Activated T-helper 17 cell treated with anti-CD3 and anti-CD28 coated beads, Interleukin-2, amount 50 U/mL, for 72 hours (primary cell): ENCODE measurements around the gene DAND5. TPM values are rescaled to one million over a fixed set of nuclear protein-coding genes. Genes with fewer than 3 reads are reported as not detected.
"Not testable (repeated sequence)": the region's sequence is repeated elsewhere in the genome, so short reads cannot be mapped to it uniquely, and the experiment has no call there.

Source experiments
- ATAC-seq: fragments of 150-1000 bp; cut with Tn5 transposase; replicated peaks from 2 replicates; pipeline ENCODE4 v1.10.0; 2021; ENCODE audit warnings: mild to moderate bottlenecking, moderate library complexity
- H3K27ac Mint-ChIP-seq: one replicate; pipeline ENCODE4 v1.8.0; 2022; ENCODE audit warnings: mixed read lengths
- H3K27me3 Mint-ChIP-seq: one replicate; pipeline ENCODE4 v1.8.0; 2022; ENCODE audit warnings: mixed read lengths
- H3K36me3 Mint-ChIP-seq: one replicate; pipeline ENCODE4 v1.8.0; 2022; ENCODE audit warnings: low read depth, mild to moderate bottlenecking, mixed read lengths
- H3K4me1 Mint-ChIP-seq: one replicate; pipeline ENCODE4 v1.8.0; 2022; ENCODE audit warnings: mixed read lengths
- H3K4me3 Mint-ChIP-seq: one replicate; pipeline ENCODE4 v1.8.0; 2022; ENCODE audit warnings: mild to moderate bottlenecking, mixed read lengths
- H3K9me3 Mint-ChIP-seq: one replicate; pipeline ENCODE4 v1.8.0; 2022; ENCODE audit warnings: mixed read lengths
- total RNA-seq, 2 donors: library from RNA; stranded (reverse); gene quantifications; one replicate each; pipeline ENCODE4 v1.2.3, GENCODE V29; 2022

Gene DAND5
- total RNA-seq, 2 donors from 2014 or later = 0.30 to 0.40 TPM

DNA sequence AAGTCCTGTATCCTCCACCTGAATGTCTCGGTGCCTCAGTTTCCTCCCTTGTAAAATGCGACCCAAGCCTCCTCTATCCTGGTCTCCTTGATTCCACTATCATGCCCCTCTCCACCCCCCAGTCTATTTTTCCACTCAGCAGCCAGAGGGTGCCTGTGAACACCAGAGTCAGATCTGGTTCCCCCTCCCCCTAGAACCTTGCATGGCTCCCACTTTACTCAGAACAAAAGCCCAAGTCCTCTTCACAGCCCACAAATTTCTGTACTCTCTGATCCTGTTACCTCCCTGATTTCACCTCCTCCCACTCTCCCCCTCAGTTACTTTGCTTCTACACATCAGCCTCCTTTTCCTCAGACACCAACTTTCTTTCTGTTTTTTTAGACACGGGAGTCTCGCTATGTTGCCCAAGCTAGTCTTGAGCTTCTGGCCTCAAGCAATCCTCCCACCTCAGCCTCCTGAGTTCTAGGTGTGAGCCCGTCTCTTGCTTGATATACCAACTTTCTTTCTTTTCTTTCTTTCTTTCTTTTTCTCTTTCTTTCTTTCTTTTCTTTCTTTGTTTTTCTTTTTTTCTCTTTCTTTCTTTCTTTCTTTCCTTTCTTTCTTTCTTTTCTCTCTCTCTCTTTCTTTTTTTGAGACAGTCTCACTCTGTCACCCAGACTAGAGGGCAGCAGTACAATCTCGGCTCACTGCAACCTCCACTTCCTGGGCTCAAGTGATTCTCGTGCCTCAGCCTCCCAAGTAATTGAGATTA, 869 bp downstream of the DAND5 start:
- no peaks in the 10 kb centered on the region for H3K9me3 Mint-ChIP-seq
- ATAC-seq = peak; percentile 33
- no peak overlapping the region for H3K4me3 Mint-ChIP-seq
- H3K36me3 Mint-ChIP-seq = no peaks in the 10 kb centered on the region
- no peaks in the 10 kb centered on the region for H3K4me1 Mint-ChIP-seq
- H3K27ac Mint-ChIP-seq = peak overlapping the region; percentile 20
- no peaks in the 10 kb centered on the region for H3K27me3 Mint-ChIP-seq

DNA sequence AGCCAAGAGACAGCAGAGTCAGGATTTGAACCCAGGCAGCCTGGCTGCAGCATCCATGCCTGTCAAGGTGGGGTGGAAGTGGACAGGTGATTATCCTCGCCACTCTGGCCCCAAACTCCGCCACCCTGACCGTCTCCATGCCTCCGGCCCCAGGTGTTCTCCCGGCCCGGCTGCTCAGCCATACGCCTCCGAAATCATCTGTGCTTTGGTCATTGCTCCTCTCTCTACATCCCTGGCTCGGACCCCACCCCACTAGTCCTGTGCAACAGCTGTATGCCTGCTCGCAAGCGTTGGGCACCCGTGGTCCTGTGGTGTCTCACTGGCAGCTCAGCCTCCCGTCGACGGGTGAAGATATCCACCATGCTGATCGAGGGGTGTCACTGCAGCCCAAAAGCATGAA, 3.9 kb downstream of the DAND5 start:
- H3K9me3 Mint-ChIP-seq = no peaks in the 10 kb centered on the region
- peaks cover 11% of the 10 kb centered on the region for H3K27me3 Mint-ChIP-seq
- no peak overlapping the region for H3K27ac Mint-ChIP-seq
- H3K4me1 Mint-ChIP-seq = peaks cover 4% of the 10 kb centered on the region
- no peak for ATAC-seq
- no peak overlapping the region for H3K4me3 Mint-ChIP-seq
- no peaks in the 10 kb centered on the region for H3K36me3 Mint-ChIP-seq

DNA sequence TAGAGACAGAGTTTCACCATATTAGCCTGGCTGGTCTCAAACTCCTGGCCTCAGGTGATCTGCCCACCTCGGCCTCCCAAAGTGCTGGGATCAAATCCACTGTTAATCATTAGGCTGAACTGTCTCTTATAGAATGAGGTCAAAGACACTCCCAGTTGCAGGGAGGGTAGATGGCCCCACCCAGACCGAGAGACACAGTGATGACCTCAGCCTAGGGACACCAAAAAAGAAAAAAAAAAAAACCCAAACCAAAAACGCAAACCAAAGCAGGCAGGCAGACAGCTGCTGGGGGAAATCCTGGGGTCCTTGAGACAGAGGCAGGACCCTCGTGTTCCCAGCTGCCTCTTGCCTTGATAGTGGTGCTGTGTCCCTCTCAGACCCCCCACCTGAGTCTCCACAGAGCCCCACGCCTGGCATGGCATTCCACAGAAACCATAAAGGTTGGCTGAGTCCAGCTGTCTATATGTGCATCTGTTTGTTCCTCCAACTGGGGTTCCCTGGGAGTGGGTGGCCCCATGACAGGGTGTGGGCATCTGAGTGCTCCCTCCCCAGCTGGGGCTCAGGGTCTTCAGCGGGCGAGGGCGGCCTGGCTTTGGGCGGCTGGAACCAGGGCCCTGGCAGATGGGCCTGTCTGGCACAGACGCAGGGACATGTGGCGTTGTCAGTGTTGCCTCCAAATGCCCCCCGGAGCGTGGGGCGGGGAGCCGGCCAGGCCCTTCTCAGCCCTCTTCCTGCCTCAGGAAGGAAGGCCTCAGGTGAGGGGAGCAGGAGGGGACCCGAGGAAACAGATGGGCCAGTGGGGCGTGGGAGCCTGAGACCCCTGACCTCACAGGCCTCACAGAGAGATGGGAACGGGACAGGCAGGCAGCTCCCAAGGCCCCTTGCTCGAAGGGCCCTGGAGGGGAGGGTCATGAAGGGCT, 5.2 kb downstream of the DAND5 start:
- Mint-ChIP-seq H3K36me3 (no peaks in the 10 kb centered on the region), H3K4me3 (no peak overlapping the region), H3K4me1 (peaks cover 4% of the 10 kb centered on the region), H3K9me3 (no peaks in the 10 kb centered on the region), H3K27me3 (peaks cover 11% of the 10 kb centered on the region), H3K27ac (no peak overlapping the region)
- no peak for ATAC-seq

DNA sequence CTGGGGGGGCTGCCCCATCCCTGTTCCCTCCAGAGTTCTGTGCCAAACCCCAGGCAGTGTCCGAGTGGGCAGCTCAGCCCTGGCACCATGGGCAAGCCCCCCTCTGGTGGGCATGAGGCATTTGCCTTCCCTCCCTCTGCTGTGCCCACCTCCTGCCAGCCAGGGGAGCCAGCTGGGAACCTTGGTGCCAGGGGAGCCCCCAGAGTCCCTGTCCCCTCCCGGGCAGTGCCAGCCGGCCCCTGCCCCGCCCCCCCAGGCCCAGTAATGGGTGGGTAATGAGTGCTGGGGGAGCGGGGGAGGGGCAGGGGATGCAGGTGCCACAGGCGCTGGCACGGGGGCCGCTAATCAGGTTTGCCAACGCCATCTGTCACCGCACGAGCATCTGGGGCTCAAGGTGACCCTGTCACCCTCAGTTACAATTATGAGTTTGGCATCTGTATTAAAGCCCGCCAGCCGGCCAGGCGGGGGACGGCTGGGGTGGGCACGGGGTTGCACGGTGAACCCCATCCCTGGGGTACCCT, 5.9 kb downstream of the DAND5 start:
- no peak overlapping the region for H3K4me3 Mint-ChIP-seq
- no peak overlapping the region for H3K27ac Mint-ChIP-seq
- peaks cover 11% of the 10 kb centered on the region for H3K27me3 Mint-ChIP-seq
- H3K9me3 Mint-ChIP-seq = no peaks in the 10 kb centered on the region
- H3K36me3 Mint-ChIP-seq = no peaks in the 10 kb centered on the region
- H3K4me1 Mint-ChIP-seq = peaks cover 4% of the 10 kb centered on the region
- no peak for ATAC-seq

DNA sequence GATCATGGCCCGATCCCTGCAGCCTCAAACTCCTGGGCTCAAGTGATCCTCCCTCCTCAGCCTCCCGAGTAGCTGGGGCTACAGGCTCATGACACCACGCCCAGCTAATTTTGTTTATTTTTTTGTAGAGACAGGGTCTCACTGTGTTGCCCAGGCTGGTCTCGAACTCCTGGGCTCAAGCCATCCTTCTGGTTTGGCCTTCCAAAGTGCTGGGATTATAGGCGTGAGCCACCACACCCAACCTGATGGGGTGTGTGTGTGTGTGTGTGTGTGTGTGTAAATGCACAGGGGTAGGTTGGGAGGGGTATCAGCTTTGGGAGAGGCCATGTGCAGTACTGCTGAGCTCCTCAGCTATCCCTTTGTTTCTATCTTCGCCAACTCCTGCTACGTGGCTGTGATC, 6.7 kb downstream of the DAND5 start:
- H3K4me1 Mint-ChIP-seq, ATAC-seq, H3K36me3 Mint-ChIP-seq, H3K27ac Mint-ChIP-seq, H3K9me3 Mint-ChIP-seq, H3K4me3 Mint-ChIP-seq: not testable (repeated sequence)
- H3K27me3 Mint-ChIP-seq = peaks cover 11% of the 10 kb centered on the region

DNA sequence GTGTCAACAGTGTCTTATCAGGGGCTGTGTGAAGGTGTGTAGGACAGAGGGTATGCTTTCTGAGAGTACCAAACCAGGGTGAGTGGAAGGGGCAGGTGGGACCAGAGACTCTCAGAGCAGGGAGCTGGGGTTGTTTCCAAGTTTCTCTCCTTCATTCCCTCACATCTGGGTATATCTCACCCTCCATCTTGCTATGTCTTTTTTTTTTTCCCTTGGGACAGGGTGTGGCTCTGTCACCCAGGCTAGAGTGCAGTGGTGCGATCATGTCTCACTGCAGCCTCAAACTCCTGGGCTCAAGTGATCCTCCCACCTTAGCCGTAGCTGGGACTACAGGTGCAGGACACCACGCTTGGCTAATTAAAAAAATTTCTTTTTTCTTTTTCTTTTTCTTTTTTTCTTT, 10.6 kb downstream of the DAND5 start:
- H3K4me1 Mint-ChIP-seq = peaks cover 4% of the 10 kb centered on the region
- ATAC-seq = no peak
- no peak overlapping the region for H3K27ac Mint-ChIP-seq
- H3K9me3 Mint-ChIP-seq = no peaks in the 10 kb centered on the region
- no peak overlapping the region for H3K4me3 Mint-ChIP-seq
- H3K27me3 Mint-ChIP-seq = peaks cover 11% of the 10 kb centered on the region
- H3K36me3 Mint-ChIP-seq = no peaks in the 10 kb centered on the region

DNA sequence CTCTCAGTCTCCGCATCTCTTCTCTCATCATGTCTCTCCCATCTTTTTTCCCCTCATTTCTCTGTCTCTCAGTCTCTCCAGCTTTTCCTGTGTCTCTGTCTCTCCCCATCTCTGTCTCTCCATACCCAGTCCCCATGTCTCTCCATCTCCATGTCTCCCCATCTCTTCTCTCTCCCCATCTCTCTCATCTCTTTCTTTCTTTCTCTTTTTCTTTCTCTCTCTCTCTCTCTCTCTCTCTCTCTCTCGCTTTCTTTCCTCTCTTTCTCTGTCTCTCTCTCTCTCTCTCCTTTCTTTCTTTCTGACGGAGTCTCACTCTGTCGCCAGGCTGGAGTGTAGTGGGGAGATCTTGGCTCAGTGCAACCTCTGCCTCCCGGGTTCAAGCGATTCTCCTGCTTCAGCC, 13.3 kb downstream of the DAND5 start:
- peaks cover 10% of the 10 kb centered on the region for H3K27me3 Mint-ChIP-seq

DNA sequence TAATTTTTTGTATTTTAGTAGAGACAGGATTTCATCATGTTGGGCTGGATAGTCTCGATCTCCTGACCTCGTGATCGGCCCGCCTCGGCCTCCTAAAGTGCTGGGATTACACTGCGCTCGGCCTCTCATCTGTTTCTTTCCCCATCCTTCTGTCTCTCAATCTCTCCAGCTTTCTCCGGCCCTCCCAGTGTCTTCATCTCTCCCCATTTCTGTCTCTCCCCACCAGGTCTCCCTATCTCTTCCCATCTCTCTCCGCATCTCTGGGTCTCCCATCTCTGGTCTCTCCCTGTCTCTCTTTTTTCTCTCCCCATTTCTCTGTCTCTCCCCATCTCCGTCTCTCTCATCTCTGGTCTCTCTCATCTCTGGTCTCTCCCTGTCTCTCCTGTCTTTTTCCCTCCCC, 13.7 kb downstream of the DAND5 start:
- Mint-ChIP-seq H3K36me3 (no peaks in the 10 kb centered on the region), H3K4me1 (peaks cover under 1% of the 10 kb centered on the region), H3K27me3 (peaks cover 5% of the 10 kb centered on the region), H3K9me3 (no peaks in the 10 kb centered on the region), H3K27ac (no peak overlapping the region), H3K4me3 (no peak overlapping the region)
- no peak for ATAC-seq

More for the DNA sequence above, 13.3 kb downstream of the DAND5 start:
- Mint-ChIP-seq H3K27ac (no peak overlapping the region), H3K4me3 (no peak overlapping the region), H3K9me3 (no peaks in the 10 kb centered on the region), H3K36me3 (no peaks in the 10 kb centered on the region), H3K4me1 (peaks cover 4% of the 10 kb centered on the region)
- no peak for ATAC-seq

DNA sequence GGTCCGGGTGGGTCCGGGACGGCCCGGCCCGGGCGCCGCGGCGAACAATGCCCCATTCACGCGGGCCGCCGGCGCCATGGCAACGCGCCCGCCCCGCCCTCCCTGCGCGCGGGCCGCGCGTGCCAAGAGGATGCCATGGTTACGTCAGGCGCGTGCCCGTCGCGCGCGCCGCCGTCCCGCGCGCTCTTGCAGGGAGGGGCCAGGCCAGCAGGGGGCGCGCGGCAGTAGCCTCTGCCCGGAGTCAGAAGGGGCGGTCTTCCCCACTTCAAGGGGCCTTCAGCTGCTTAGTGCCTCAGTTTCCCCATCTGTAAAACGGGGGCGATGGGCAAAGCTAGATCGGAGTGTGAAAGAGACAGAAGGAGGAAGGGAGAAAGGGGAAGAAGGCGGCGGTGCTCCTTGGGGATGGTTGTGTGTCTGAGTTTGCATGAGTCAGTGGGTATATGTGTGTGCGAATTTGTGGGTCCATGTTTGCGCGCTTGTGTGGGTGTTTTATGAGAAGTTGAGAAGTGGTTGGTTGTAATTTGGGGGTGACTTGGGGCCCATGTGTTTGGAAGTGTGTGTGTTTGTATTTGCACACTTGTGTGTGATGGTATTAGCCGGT, 14.3 kb downstream of the DAND5 start:
- H3K27ac Mint-ChIP-seq = no peak overlapping the region
- ATAC-seq = peak; percentile 83
- H3K27me3 Mint-ChIP-seq = peaks cover 4% of the 10 kb centered on the region
- H3K36me3 Mint-ChIP-seq = no peaks in the 10 kb centered on the region
- H3K4me3 Mint-ChIP-seq = no peak overlapping the region
- no peaks in the 10 kb centered on the region for H3K4me1 Mint-ChIP-seq
- H3K9me3 Mint-ChIP-seq = no peaks in the 10 kb centered on the region

DNA sequence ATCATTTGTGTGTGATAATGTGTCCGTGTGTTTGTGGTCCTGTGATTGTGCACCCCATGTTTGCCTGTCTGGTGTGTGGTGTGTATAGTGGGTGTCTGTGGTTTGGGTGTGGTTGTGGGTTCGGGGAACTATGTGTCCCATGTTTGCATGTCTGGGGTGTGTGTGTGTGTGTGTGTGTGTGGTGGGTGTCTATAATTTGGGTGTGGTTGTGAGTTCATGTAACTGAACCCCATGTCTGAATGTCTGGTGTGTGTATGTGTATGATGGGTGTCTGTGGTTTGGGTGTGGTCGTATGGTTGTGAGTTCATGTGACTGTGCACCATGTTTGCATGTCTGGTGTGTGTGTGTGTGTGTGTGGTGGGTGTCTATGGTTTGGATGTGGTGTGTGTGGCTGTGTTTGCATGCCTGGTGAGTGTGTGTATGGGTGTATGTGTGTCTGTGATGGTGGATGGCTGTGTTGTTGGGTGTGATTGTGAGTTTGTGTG, 14.8 kb downstream of the DAND5 start:
- Mint-ChIP-seq H3K4me1 (no peaks in the 10 kb centered on the region), H3K9me3 (no peaks in the 10 kb centered on the region), H3K27ac (no peak overlapping the region), H3K27me3 (peaks cover 4% of the 10 kb centered on the region), H3K36me3 (no peaks in the 10 kb centered on the region), H3K4me3 (no peak overlapping the region)
- ATAC-seq = no peak

DNA sequence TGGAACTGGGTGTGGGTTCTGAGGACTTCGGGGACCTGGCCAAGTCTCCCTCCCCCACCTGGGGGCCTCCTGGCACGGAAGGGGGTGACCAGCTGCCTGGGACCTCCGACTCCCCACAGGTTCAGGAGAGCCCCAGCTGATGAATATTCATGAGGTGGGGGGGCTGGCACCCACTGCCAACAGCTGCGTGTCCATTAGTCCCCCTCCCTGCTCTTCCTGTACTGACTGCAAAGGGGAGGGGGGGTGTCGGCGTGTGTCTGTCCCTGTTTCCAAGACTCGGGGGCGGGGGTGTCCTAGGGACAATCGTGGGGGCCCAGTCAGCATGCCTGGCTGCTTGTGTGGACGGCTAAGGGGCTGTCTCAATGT, 15.3 kb downstream of the DAND5 start:
- ATAC-seq = no peak
- Mint-ChIP-seq H3K36me3 (no peaks in the 10 kb centered on the region), H3K4me3 (no peak overlapping the region), H3K9me3 (no peaks in the 10 kb centered on the region), H3K27ac (no peak overlapping the region), H3K4me1 (no peaks in the 10 kb centered on the region), H3K27me3 (peaks cover 4% of the 10 kb centered on the region)

DNA sequence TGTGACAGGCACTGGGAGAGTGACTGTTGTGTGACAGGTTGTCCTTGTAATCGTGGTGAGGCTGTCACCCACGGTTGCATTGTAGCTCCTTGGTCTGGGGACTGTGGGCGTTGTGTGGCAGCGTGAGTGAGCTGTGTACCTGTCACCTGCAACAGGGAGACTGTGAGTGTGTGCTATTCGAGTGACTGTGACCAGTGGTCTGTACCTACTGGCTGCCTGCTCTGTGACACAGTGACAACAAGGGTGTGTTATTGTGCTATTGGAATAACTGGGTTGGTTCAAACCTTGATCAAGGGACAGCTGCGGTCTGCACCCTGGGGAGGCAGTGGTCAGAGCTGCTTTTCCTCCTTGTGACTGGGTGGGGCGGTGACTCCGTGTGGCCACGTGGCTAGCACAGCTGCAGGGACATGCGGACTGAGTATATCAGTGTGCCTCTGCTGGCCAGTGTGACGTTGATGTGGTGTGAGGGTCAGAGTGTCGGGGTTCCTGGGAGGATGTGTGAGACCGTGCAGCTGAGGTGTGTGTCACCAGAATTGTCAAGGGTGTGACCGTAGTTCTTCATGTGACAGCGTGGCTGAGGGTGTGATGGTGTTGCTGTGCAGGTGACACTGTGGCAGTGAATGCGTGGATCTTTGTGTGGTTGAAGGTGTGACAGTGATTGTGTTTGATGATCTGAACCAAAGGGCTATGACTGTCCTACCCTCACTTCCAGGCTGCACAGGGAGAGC, 15.8 kb downstream of the DAND5 start:
- H3K36me3 Mint-ChIP-seq = no peaks in the 10 kb centered on the region
- H3K4me3 Mint-ChIP-seq = no peak overlapping the region
- H3K27me3 Mint-ChIP-seq = peaks cover 4% of the 10 kb centered on the region
- H3K27ac Mint-ChIP-seq = no peak overlapping the region
- ATAC-seq = peak; percentile 47
- no peaks in the 10 kb centered on the region for H3K9me3 Mint-ChIP-seq
- H3K4me1 Mint-ChIP-seq = no peaks in the 10 kb centered on the region

DNA sequence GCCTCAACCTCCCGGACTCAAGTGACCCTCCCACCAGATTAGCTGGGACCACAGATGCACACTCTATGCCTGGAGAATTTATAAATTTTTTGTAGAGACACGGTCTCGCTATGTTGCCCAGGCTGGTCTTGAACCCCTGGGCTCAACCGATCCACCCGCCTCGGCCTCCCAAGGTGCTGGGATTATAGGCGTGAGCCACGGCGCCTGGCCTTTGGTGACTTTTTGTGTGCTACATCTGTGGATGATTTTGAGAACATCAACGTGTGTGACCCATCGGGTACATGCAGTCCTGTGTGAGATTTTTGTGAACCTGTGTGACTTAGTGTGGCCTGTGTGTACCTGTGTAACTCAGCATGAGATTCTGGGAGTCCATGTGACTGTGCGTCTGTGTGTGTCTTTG, 17.4 kb downstream of the DAND5 start:
- Mint-ChIP-seq H3K27me3 (peaks cover 4% of the 10 kb centered on the region), H3K27ac (no peak overlapping the region), H3K4me1 (no peaks in the 10 kb centered on the region), H3K4me3 (no peak overlapping the region), H3K9me3 (no peaks in the 10 kb centered on the region), H3K36me3 (no peaks in the 10 kb centered on the region)
- no peak for ATAC-seq

DNA sequence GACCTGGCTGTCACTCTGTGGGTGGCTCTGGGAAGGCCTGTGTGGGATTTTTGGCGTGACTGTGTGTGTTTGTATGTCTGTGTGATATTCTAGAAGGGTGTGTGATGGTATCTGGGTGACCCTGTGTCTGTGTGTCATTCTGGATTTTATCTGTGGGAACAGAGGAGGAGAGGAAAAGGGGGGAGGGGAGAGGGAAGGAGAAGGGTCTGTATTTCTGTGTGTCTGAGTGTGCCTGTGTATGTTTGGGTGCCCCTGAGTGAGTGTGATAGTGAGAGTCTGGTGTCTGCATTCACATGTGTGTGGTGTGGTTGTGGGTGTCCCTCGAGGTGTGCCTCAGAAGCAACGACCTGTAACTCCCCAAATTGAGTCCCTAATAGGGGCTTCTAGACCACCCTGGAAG, 17.8 kb downstream of the DAND5 start:
- Mint-ChIP-seq H3K4me3 (no peak overlapping the region), H3K36me3 (no peaks in the 10 kb centered on the region), H3K4me1 (no peaks in the 10 kb centered on the region), H3K9me3 (no peaks in the 10 kb centered on the region), H3K27me3 (peaks cover 4% of the 10 kb centered on the region), H3K27ac (no peak overlapping the region)
- no peak for ATAC-seq
